NCI-H146 (cell line): ENCODE measurements around the gene TDRD9.

Experiments
- DNase-seq: peaks from one replicate; lab custom pipeline; 2025; lab: John Stamatoyannopoulos, UW

The TDRD9 gene

GRCh38 chr14:103994535-103995184 is 66.4 kb downstream of the TDRD9 start:
- no peak for DNase-seq

GRCh38 chr14:103995876-103996275 is 67.6 kb downstream of the TDRD9 start:
- DNase-seq = no peak

- no peak for DNase-seq
These were observed 69.1 kb downstream of the TDRD9 start for GRCh38 chr14:103997391-103997790.

- DNase-seq = no peak
These were observed 69.8 kb downstream of the TDRD9 start for GRCh38 chr14:103998027-103998426.

GRCh38 chr14:103999795-104000440 is 71.7 kb downstream of the TDRD9 start:
- DNase-seq = no peak

GRCh38 chr14:104001003-104001402 is 72.7 kb downstream of the TDRD9 start:
- DNase-seq = no peak

GRCh38 chr14:104003616-104004015 is 75.4 kb downstream of the TDRD9 start:
- DNase-seq = no peak

GRCh38 chr14:104004849-104005248 is 76.6 kb downstream of the TDRD9 start:
- DNase-seq = no peak

GRCh38 chr14:104005489-104005888 is 77.2 kb downstream of the TDRD9 start:
- no peak for DNase-seq

GRCh38 chr14:104007121-104007520 is 78.9 kb downstream of the TDRD9 start:
- no peak for DNase-seq

- no peak for DNase-seq
These were observed 81.0 kb downstream of the TDRD9 start for GRCh38 chr14:104009297-104009696.

- DNase-seq = no peak
These were observed 83.7 kb downstream of the TDRD9 start for GRCh38 chr14:104011824-104012517.

GRCh38 chr14:104014764-104015163 is 86.5 kb downstream of the TDRD9 start:
- DNase-seq = no peak

GRCh38 chr14:104016873-104017650 is 88.8 kb downstream of the TDRD9 start:
- DNase-seq = no peak

- DNase-seq = no peak
These were observed 90.8 kb downstream of the TDRD9 start for GRCh38 chr14:104019029-104019428.

- DNase-seq = no peak
These were observed 91.5 kb downstream of the TDRD9 start for GRCh38 chr14:104019806-104020205.

GRCh38 chr14:104020471-104020870 is 92.2 kb downstream of the TDRD9 start:
- no peak for DNase-seq

GRCh38 chr14:104023325-104024055 is 95.2 kb downstream of the TDRD9 start:
- no peak for DNase-seq

GRCh38 chr14:104025534-104025933 is 97.3 kb downstream of the TDRD9 start:
- DNase-seq = no peak

GRCh38 chr14:104026024-104026423 is 97.8 kb downstream of the TDRD9 start:
- DNase-seq = no peak

- no peak for DNase-seq
These were observed 102.7 kb downstream of the TDRD9 start for GRCh38 chr14:104030958-104031357.

GRCh38 chr14:104031384-104031783 is 103.1 kb downstream of the TDRD9 start:
- DNase-seq = no peak
